K562 (cell line): ENCODE results near the gene RNU6-9. TPM values are rescaled to one million over a fixed set of nuclear protein-coding genes. Genes with fewer than 3 reads are reported as not detected.
A peak's percentile ranks its signal among the peaks of the same experiment; 100 is the strongest.

Source experiments
- BRF2 ChIP-seq: IDR thresholded peaks from 3 replicates; pipeline ENCODE4 v1.6.1; 2011; ENCODE audit warnings: borderline replicate concordance, mild to moderate bottlenecking; ENCODE audit not compliant: insufficient read length, insufficient read depth
- CTCF ChIP-seq, 3 experiments: IDR thresholded peaks in 2 of 3; conservative IDR thresholded peaks in 1 of 3; 2 replicates each; pipeline ENCODE4 v1.5.1; 2011 to 2012; ENCODE audit warnings: low read length in 3 of 3, mild to moderate bottlenecking in 3 of 3, control low read depth in 2 of 3, improper control_type of control experiment in 1 of 3, inconsistent platforms in 1 of 3, low read depth in 1 of 3, mixed read lengths in 1 of 3, moderate library complexity in 1 of 3; ENCODE audit not compliant: insufficient read depth in 2 of 3
- FOXA3 ChIP-seq, 2 experiments: fragments of 450-650 bp in 1 of 2; sonication (generic) in 1 of 2; formaldehyde crosslinking; IDR thresholded peaks in 1 of 2; conservative IDR thresholded peaks in 1 of 2; 2 replicates each; pipeline versions ENCODE4 v1.4.0 to v1.8.0; 2020 to 2022; ENCODE audit warnings: mild to moderate bottlenecking in 2 of 2, missing genetic modification reagents in 1 of 2
- MGA ChIP-seq: fragments of 450-650 bp; IDR thresholded peaks from 2 replicates; pipeline ENCODE4 v1.6.1; 2016; ENCODE audit warnings: mild to moderate bottlenecking, moderate library complexity
- NRF1 ChIP-seq, 2 experiments: fragments of 450-650 bp; IDR thresholded peaks in 1 of 2; conservative IDR thresholded peaks in 1 of 2; 2 replicates each; pipeline ENCODE4 v1.6.1; 2014; ENCODE audit warnings: mild to moderate bottlenecking in 2 of 2
- RUNX1 ChIP-seq: sonication (generic); IDR thresholded peaks from 2 replicates; pipeline ENCODE4 v1.6.1; 2016; ENCODE audit warnings: antibody characterized with exemption, low read depth
- SP1 ChIP-seq: sonication (generic); formaldehyde crosslinking; IDR thresholded peaks from 2 replicates; pipeline ENCODE4 v1.8.1; 2022; ENCODE audit warnings: mild to moderate bottlenecking, missing genetic modification reagents
- ZNF740 ChIP-seq, 3 experiments: fragments of 200-800 bp in 1 of 3; sonication (Bioruptor generic) in 1 of 3; sonication (generic) in 1 of 3; formaldehyde crosslinking in 1 of 3; IDR thresholded peaks; 2 replicates each; pipeline versions ENCODE4 v1.6.1 to v1.8.0; 2016 to 2022; ENCODE audit warnings: mild to moderate bottlenecking in 2 of 3, missing compliant biosample characterization in 2 of 3, missing genetic modification characterization in 2 of 3, missing genetic modification reagents in 1 of 3
- polyA plus RNA-seq, 8 experiments: library from polyadenylated mRNA; depleted of rRNA in 4 of 8; stranded (reverse) in 5 of 8; unstranded in 3 of 8; fragments of >200 nt; fragmentation: Nextera tagmentation in 2 of 8; fragmentation: Illumina TruSeq in 1 of 8; extraction: Ambion mirVana in 2 of 8; extraction: Trizol in 1 of 8; gene quantifications; 2 replicates each; pipeline versions ENCODE4 v1.2.1 to v1.2.3, GENCODE V29; 2011 to 2014; ENCODE audit warnings: inconsistent platforms in 1 of 8, missing spikeins in 1 of 8
- total RNA-seq, 7 experiments: library from RNA; depleted of rRNA in 6 of 7; stranded (reverse); fragments of >200 nt in 6 of 7; fragmentation: Illumina TruSeq in 2 of 7; extraction: Trizol in 2 of 7; gene quantifications; 2 replicates each; pipeline versions ENCODE4 v1.2.1 to v1.2.3, GENCODE V29; 2011 to 2021; ENCODE audit warnings: low replicate concordance in 1 of 7

RNU6-9 gene
- total and polyA plus RNA-seq, 9 of the 15 experiments (the other 6 are each of a cell fraction or from before 2014, with no cell fraction given): not detected

- TF ChIP-seq MGA (no peak), NRF1 (conservative IDR thresholded peaks at IDR 0.05 in 1 of 2, IDR thresholded peaks at IDR 0.05 in 1 of 2) (no peak), BRF2 (no peak), SP1 (CRISPR knock-in tag) (0 out of 2 replicates have a peak, but pooled peaks have one; percentile 19), ZNF740 (CRISPR knock-in tag; IDR thresholded peaks at IDR 0.05) (no peak), ZNF740 (tag; IDR thresholded peaks at IDR 0.05) (no peak), CTCF (IDR thresholded peaks at IDR 0.05 in 2 of 3, conservative IDR thresholded peaks at IDR 0.05 in 1 of 3; ENCODE audit: insufficient read depth in 2 of 3, low read depth in 1 of 3, low read length in 3 of 3) (peak in 1 of 3 experiments; percentile 25; a peak in 2 of 6 replicates), FOXA3 (CRISPR knock-in tag; conservative IDR thresholded peaks at IDR 0.05 in 1 of 2, IDR thresholded peaks at IDR 0.05 in 1 of 2) (no peak), RUNX1 (no peak)
Measured at GRCh38 chr19:858868-859843, 34.1 kb upstream of the RNU6-9 start, which contains the start of gene CFD (continued).
